Measurements from ENCODE around the gene SCIMP. TPM values are rescaled to one million over a fixed set of nuclear protein-coding genes. Genes with fewer than 3 reads are reported as not detected.
"Not testable (repeated sequence)": the region's sequence is repeated elsewhere in the genome, so short reads cannot be mapped to it uniquely, and the experiment has no call there.

SCIMP gene
- total RNA-seq, 1 donor from 2014 or later, result not detected

- DNase-seq (ENCODE audit: low read depth), result peak; percentile 63
These were observed 2.9 kb upstream of the SCIMP start for GRCh38 chr17:5237541-5238016.

GRCh38 chr17:5236938-5237540 is 2.4 kb upstream of the SCIMP start:
- no peak for DNase-seq (ENCODE audit: low read depth)

GRCh38 chr17:5233492-5233891 is 1.2 kb downstream of the SCIMP start:
- not testable (repeated sequence) for DNase-seq (ENCODE audit: low read depth)

- DNase-seq (ENCODE audit: low read depth), result no peak
These were observed 7.5 kb downstream of the SCIMP start for GRCh38 chr17:5226940-5227878.

GRCh38 chr17:5225668-5226457 is 8.8 kb downstream of the SCIMP start:
- DNase-seq (ENCODE audit: low read depth), result no peak

- DNase-seq (ENCODE audit: low read depth), result not testable (repeated sequence)
These were observed 12.7 kb downstream of the SCIMP start for GRCh38 chr17:5221912-5222311.

- DNase-seq (ENCODE audit: low read depth), result no peak
These were observed 14.6 kb downstream of the SCIMP start for GRCh38 chr17:5220074-5220473.

GRCh38 chr17:5219536-5219935 is 15.1 kb downstream of the SCIMP start:
- peak; percentile 11 for DNase-seq (ENCODE audit: low read depth)

GRCh38 chr17:5217562-5217961 is 17.1 kb downstream of the SCIMP start:
- not testable (repeated sequence) for DNase-seq (ENCODE audit: low read depth)

GRCh38 chr17:5211458-5211857 is 23.2 kb downstream of the SCIMP start:
- no peak for DNase-seq (ENCODE audit: low read depth)

GRCh38 chr17:5210614-5211252 is 23.9 kb downstream of the SCIMP start:
- no peak for DNase-seq (ENCODE audit: low read depth)

GRCh38 chr17:5210091-5210490 is 24.6 kb downstream of the SCIMP start:
- no peak for DNase-seq (ENCODE audit: low read depth)

GRCh38 chr17:5209396-5209795 is 25.3 kb downstream of the SCIMP start:
- no peak for DNase-seq (ENCODE audit: low read depth)

- peak; percentile 34 for DNase-seq (ENCODE audit: low read depth)
These were observed 30.8 kb downstream of the SCIMP start for GRCh38 chr17:5203908-5204294.

GRCh38 chr17:5203178-5203907 is 31.3 kb downstream of the SCIMP start:
- DNase-seq (ENCODE audit: low read depth), result no peak

GRCh38 chr17:5201011-5201410 is 33.6 kb downstream of the SCIMP start:
- peak; percentile 56 for DNase-seq (ENCODE audit: low read depth)

- no peak for DNase-seq (ENCODE audit: low read depth)
These were observed 34.3 kb downstream of the SCIMP start for GRCh38 chr17:5200360-5200759.

- DNase-seq (ENCODE audit: low read depth), result no peak
These were observed 36.2 kb downstream of the SCIMP start for GRCh38 chr17:5198472-5198871.

- no peak for DNase-seq (ENCODE audit: low read depth)
These were observed 40.3 kb downstream of the SCIMP start for GRCh38 chr17:5194346-5194745.

- peak; percentile 82 for DNase-seq (ENCODE audit: low read depth)
These were observed 42.9 kb downstream of the SCIMP start, which contains the start of gene ZNF594 for GRCh38 chr17:5191541-5192417. Gene ZNF594 (minus strand): TSS chr17:5191868. CDS start chr17:5184256, 7,612 bp downstream.
